HL-60 (cell line): ENCODE measurements around the gene DSCAML1.

Experiments used
- DNase-seq, 2 experiments: peaks; one replicate each; pipeline ENCODE4 v3.0.0-alpha.2; 2010 to 2020; ENCODE audit warnings: low read depth in 1 of 2, low spot score in 1 of 2
- H3K27ac ChIP-seq: fragments of 250-450 bp; sonication (Bioruptor Pico); replicated peaks from 2 replicates; pipeline ENCODE4 v1.5.1; 2020; ENCODE audit warnings: mild to moderate bottlenecking, moderate library complexity
- H3K27me3 ChIP-seq: fragments of 250-450 bp; sonication (Bioruptor Pico); 2 replicates; pipeline ENCODE4 v1.5.1; 2021; ENCODE audit warnings: mild to moderate bottlenecking, moderate library complexity; ENCODE audit not compliant: insufficient read depth, poor library complexity, severe bottlenecking
- H3K4me3 ChIP-seq: replicated peaks from 2 replicates; pipeline ENCODE4 v1.5.1; 2011; ENCODE audit warnings: mild to moderate bottlenecking, control low read depth, low read length; ENCODE audit not compliant: insufficient read depth
- CTCF ChIP-seq: IDR thresholded peaks from one replicate; pipeline ENCODE4 v1.5.1; 2011; ENCODE audit warnings: low read length, control low read depth, inconsistent platforms; ENCODE audit not compliant: insufficient read depth
- GABPA ChIP-seq: IDR thresholded peaks from 2 replicates; pipeline ENCODE4 v1.6.1; 2012; ENCODE audit warnings: low read depth
- POLR2AphosphoS5 ChIP-seq: IDR thresholded peaks from 2 replicates; pipeline ENCODE4 v1.6.1; 2012; ENCODE audit warnings: low read depth
- REST ChIP-seq: IDR thresholded peaks from 2 replicates; pipeline ENCODE4 v1.6.1; 2012; ENCODE audit warnings: low read depth; ENCODE audit not compliant: insufficient replicate concordance
- SPI1 ChIP-seq: IDR thresholded peaks from 2 replicates; pipeline ENCODE4 v1.6.1; 2012; ENCODE audit warnings: low read depth, mild to moderate bottlenecking, borderline replicate concordance

Gene DSCAML1

GRCh38 chr11:117774553-117774952 lies 22.5 kb downstream of the DSCAML1 start:
- TF ChIP-seq GABPA (no peak), CTCF (no peak), SPI1 (no peak), REST (no peak), POLR2AphosphoS5 (no peak)
- Histone ChIP-seq H3K27me3 (peaks cover 4% of the 10 kb centered on the region), H3K27ac (no peak overlapping the region), H3K4me3 (no peak overlapping the region)
- DNase-seq: no peak

GRCh38 chr11:117772360-117772759 lies 24.7 kb downstream of the DSCAML1 start:
- Histone ChIP-seq H3K27me3 (no peaks in the 10 kb centered on the region), H3K4me3 (no peak overlapping the region), H3K27ac (no peak overlapping the region)
- TF ChIP-seq POLR2AphosphoS5 (no peak), CTCF (no peak), SPI1 (no peak)
- DNase-seq: no peak

GRCh38 chr11:117771841-117772240 lies 25.2 kb downstream of the DSCAML1 start:
- Histone ChIP-seq H3K4me3 (no peak overlapping the region), H3K27me3 (no peaks in the 10 kb centered on the region), H3K27ac (no peak overlapping the region)
- DNase-seq: no peak
- no peak for TF ChIP-seq CTCF
- no peak for TF ChIP-seq GABPA
- TF ChIP-seq SPI1: no peak
- no peak for TF ChIP-seq REST
- no peak for TF ChIP-seq POLR2AphosphoS5

- no peaks in the 10 kb centered on the region for H3K27me3 ChIP-seq
- no peak overlapping the region for H3K4me3 ChIP-seq
- TF ChIP-seq GABPA: no peak
- TF ChIP-seq SPI1: no peak
- no peak for TF ChIP-seq CTCF
- no peak for TF ChIP-seq REST
- TF ChIP-seq POLR2AphosphoS5: no peak
- DNase-seq: no peak
- H3K27ac ChIP-seq: no peak overlapping the region
These were observed 25.8 kb downstream of the DSCAML1 start for GRCh38 chr11:117771197-117771596.
